Measurements from ENCODE around the gene OPTC.
"Not testable (repeated sequence)": the region's sequence is repeated elsewhere in the genome, so short reads cannot be mapped to it uniquely, and the experiment has no call there.

Gene OPTC, protein sequence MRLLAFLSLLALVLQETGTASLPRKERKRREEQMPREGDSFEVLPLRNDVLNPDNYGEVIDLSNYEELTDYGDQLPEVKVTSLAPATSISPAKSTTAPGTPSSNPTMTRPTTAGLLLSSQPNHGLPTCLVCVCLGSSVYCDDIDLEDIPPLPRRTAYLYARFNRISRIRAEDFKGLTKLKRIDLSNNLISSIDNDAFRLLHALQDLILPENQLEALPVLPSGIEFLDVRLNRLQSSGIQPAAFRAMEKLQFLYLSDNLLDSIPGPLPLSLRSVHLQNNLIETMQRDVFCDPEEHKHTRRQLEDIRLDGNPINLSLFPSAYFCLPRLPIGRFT
- long read RNA-seq, donor 1, result 0 reads
- long read RNA-seq, donor 2, result 0 reads
- long read RNA-seq, donor 3, result 0 reads
- long read RNA-seq, donor 4, result 0 reads
- long read RNA-seq, donor 5, result 0 reads
- long read RNA-seq, donor 6, result 0 reads
- long read RNA-seq, donor 7, result 0 reads
- long read RNA-seq, donor 8, result 0 reads

- DNase-seq, result no peak
These were observed at the start of gene OPTC for GRCh38 chr1:203493901-203494300. OPTC (plus strand) TSS chr1:203494153; CDS start chr1:203496006, 1,853 bp downstream.

- DNase-seq, result no peak
These were observed 49.8 kb upstream of the OPTC start for GRCh38 chr1:203444171-203444576.

DNA sequence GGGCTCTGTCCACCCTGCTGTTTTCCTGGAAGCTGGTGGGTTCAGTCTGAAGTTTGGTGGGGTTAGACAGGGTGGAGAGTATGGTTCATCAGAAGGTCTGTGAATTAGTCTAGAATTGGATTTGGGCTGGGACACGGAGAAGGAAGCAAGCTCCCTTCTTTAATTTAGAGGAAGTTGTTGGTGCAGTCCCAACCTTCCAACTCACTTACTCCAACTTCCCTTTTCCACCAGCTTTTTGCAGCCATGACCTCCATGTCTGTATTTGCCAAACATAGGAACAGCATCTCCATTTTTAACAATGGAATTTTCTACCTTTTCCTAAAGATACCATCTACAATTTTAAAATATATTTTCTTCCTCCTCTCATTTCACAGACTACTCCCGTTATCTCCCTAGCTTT lies 46.8 kb upstream of the OPTC start:
- DNase-seq, result no peak

DNA sequence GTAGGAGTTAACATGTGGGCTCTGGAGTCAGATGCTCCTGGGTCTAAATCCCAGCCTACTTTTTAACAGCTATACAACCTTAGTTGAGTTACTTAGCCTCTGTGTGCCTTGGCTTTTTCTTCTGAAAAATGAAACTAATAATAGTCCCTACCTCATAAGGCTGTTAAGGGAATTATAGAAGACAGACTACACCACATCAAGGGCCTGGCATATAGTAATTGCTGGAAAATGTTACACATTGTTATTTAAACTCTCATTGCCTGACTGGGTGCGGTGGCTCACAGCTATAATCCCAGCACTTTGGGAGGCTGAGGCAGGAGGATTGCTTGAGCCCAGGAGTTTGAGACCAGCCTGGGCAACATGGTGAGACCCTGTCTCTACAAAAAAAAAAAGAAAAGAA lies 46.4 kb upstream of the OPTC start:
- not testable (repeated sequence) for DNase-seq

- no peak for DNase-seq
These were observed 45.4 kb upstream of the OPTC start for GRCh38 chr1:203448521-203449061.

DNA sequence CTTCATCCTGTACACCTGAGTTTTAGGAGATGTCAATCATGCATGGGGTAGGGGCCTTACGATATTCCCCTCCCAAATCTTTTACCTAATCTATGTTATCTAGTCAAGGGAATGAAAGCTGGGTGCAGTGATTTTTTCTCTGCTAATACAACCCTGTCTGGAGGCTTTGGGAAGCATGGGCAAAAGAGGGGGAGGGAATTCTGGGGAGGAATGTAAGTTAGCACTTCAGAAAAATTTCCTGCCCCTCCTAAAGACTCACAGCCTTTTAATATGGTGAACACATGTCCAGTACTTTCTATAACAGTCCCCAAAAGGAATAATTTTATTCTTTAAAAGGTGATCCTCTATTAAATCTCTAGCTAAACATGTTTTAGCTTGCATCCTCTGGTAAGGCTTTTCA lies 44.0 kb upstream of the OPTC start:
- DNase-seq, result no peak

GRCh38 chr1:203450479-203451149 lies 43.3 kb upstream of the OPTC start:
- no peak for DNase-seq

DNA sequence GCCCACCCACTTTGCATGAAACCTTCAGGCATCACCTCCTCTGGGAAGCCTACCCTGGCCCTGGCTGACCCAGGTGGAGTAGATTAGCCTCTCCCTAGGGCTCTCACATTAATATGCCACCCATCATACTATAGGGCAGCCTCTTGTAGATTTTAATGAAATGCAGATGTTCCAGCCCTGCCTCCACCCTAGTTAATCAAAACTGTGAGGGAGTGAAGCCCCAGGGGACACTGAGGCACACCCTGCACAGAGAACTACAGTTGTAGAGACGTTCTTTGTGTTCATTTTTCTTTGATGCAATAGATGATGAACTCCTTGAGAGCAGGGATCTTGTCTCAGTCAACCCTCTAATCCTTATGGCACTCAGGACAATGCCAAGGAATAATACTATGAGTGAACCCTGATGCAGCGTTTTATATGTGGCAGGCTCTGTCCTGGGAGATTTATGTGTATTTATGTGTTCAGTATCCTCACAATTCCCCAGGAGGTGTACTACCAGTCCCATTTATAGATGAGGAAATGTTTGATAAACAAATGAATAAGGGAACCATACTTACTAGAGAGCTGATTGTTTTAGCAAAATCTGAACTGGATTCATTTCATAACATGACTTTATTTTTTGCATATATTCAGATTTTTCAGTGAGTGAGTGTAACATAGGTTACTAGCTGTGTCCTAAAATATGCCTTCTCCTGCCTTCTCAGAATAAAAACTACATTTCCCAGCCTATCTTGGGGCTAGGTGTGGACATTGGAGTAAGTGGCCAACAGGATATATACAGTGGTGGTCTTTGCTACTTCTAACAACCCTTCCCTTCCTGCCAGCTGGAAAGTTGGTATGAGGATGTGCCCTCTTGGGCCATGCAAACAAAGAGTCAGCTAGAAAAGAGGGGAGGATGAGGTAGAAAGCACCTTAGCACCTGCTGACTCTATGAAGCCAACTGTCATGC lies 41.8 kb upstream of the OPTC start:
- DNase-seq, result no peak

GRCh38 chr1:203453016-203453415 lies 40.9 kb upstream of the OPTC start:
- DNase-seq, result no peak

- no peak for DNase-seq
These were observed 40.3 kb upstream of the OPTC start for GRCh38 chr1:203453616-203454015.

DNA sequence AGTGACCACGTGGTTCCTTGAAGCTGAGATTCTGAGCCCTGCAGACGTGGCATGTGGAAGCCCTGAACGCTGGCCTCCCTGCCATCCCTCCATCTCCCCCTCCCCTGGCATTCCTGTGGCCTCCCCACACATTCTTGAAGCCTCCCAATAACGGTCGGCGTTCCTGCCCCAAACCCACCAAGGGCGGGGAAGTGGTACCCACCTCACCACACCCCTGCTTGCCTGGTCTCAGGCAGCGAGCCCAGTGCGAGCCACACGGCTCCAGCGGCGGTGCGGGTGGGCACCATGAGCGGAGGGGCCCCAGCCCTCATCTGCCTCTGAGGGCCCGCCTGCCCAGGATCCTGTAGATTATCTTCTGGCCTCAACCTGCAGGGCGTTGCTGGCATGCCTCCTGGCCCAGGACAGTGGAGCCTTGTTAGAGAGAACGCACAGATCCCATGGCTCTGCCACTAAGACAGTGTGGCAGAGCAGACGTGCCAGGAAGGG lies 38.9 kb upstream of the OPTC start:
- DNase-seq, result no peak

DNA sequence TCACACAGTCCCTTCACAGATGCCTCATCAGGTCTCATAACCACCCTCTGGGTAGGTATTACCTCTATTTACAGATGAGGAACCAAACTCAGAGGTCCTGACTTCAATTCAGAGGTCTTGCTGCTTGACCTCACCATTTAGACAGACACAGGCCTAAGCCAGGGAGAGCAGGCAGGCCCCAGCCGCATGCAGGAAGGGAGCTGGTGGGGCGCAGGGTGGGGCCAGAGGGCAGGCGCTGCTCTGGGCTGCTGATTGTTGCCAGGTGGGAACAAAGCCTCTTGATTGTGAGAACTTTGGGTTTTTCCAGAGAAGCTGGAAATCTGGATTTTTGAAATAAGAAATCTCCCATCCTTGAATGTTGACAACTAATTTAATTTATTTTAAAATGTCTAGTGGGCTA lies 38.2 kb upstream of the OPTC start:
- DNase-seq, result no peak

GRCh38 chr1:203456577-203456976 lies 37.4 kb upstream of the OPTC start:
- no peak for DNase-seq

- no peak for DNase-seq
These were observed 35.9 kb upstream of the OPTC start for GRCh38 chr1:203458078-203458477.

DNA sequence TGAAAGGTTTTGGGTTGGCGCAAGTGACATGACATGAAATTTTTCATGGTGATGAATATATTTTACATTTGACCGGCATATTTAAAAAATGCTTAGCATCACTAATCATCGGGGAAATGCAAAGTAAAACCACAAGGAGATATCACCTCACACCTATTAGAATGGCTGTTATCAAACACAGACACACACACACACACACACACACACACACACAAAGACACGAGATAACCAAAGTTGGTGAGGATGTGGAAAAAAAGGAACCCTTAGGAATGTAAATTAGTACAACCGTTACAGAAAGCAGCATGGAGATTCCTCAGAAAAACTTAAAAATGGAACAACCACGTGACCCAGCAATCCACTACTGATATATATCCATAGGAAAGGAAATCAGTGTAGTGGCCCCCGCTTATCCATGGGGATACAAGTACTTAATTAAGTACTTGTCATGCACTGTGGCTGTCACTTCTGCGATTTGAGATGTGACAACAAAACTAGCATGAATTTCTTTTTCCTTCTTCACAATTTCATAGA lies 34.2 kb upstream of the OPTC start:
- no peak for DNase-seq

DNA sequence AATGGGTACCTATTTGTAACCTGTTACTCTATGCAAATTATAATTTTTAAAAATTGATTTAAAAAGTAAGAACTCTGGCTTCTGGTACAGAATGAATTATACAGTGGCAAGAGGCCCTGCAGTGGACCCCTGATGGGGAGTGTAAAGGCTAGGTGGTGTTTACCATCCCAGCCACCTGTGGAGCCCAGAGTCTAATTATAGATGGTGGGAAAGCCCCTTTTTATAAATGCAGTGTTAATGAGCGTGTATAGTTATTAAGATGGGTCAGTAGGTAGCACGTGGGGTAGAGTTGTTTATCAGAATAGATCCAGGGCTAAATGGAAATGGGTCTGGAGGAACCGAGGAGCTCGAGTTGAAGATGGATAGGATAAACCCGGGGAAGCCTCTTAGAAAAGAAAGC lies 32.2 kb upstream of the OPTC start:
- DNase-seq, result no peak

GRCh38 chr1:203462143-203462542 lies 31.8 kb upstream of the OPTC start:
- DNase-seq, result no peak

DNA sequence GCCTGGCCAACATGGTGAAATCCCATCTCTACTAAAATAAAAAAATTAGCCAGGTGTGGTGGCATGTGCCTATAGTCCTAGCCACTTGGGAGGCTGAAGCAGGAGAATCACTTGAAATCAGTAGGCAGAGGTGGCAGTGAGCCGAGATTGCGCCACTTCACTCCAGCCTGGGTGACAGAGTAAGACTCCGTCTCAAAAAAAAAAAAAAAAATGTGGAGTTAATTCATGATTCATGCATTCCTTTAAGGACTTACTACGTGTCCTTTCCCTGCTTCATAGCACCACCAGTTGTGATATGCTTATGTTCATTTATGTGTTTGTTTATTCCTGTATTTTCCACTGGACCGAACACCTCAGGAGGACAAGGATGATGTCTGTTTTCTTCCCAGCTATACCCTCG lies 31.1 kb upstream of the OPTC start:
- no peak for DNase-seq

- DNase-seq, result no peak
These were observed 30.4 kb upstream of the OPTC start for GRCh38 chr1:203463469-203464062.

DNA sequence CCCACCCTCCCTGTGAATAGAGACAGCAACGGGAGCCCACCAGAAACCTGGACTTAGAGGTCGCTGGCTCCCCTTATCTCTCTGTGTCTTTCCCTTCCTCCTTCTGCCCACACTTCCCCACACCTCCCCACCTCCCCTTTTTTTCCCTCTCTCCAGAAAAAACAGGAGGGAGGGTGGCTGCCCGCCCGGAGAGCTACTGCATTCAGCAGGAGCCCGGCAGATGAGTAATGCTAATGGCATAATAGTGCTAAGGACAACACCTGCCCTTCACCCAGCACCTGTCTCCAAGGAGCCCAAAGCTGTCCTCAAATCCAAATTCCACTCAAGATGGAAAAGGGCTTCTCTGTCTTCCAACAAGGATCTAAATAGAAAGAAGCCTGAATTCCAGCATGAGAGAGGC lies 29.7 kb upstream of the OPTC start:
- DNase-seq, result no peak

DNA sequence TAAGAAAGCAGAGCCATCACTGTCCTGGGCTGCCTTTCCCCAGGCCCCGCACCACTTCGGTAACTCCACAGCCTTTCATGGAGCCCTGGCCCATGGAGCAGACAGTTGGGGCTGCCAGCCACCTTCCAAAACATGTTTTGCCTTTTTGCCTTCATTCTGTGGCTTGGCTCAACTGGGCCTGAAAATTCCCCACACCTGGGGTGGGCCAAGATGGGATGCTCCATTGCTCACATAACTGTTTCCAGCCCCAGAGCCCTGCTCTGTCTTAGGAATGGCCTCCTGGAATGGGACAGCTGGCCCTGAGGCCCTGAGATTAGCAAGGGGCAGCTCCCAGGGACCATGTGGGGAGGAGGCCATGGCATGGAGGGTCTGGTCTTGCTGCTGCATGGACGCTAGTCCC lies 29.2 kb upstream of the OPTC start:
- DNase-seq, result no peak
